K562 (cell line): ENCODE data around the gene ZNF628. TPM values are rescaled to one million over a fixed set of nuclear protein-coding genes. Genes with fewer than 3 reads are reported as not detected.

Experiments used
- C11orf30 ChIP-seq: fragments of 450-650 bp; IDR thresholded peaks from 2 replicates; pipeline ENCODE4 v1.6.1; 2016; ENCODE audit warnings: low read depth, mild to moderate bottlenecking
- CUX1 ChIP-seq: fragments of 200-800 bp; sonication (Bioruptor generic); IDR thresholded peaks from 2 replicates; pipeline ENCODE4 v1.6.1; 2016; ENCODE audit warnings: missing genetic modification characterization, missing compliant biosample characterization
- GATAD2A ChIP-seq: fragments of 450-650 bp; IDR thresholded peaks from 2 replicates; pipeline ENCODE4 v1.6.1; 2017
- NRF1 ChIP-seq, 2 experiments: fragments of 450-650 bp; IDR thresholded peaks in 1 of 2; conservative IDR thresholded peaks in 1 of 2; 2 replicates each; pipeline ENCODE4 v1.6.1; 2014; ENCODE audit warnings: mild to moderate bottlenecking in 2 of 2
- ZBTB11 ChIP-seq, 3 experiments: fragments of 200-800 bp in 1 of 3; fragments of 250-450 bp in 1 of 3; fragments of 450-650 bp in 1 of 3; sonication (Bioruptor Pico) in 1 of 3; sonication (Bioruptor generic) in 1 of 3; formaldehyde crosslinking in 1 of 3; IDR thresholded peaks; 2 replicates each; pipeline versions ENCODE4 v1.6.1 to v1.8.0; 2016 to 2022; ENCODE audit warnings: mild to moderate bottlenecking in 2 of 3, missing genetic modification characterization in 2 of 3, missing compliant biosample characterization in 1 of 3, moderate library complexity in 1 of 3
- ZBTB7A ChIP-seq: IDR thresholded peaks from 2 replicates; pipeline ENCODE4 v1.6.1; 2011; ENCODE audit warnings: low read depth, mild to moderate bottlenecking, low read length, moderate library complexity, borderline replicate concordance; ENCODE audit not compliant: control insufficient read depth
- ZKSCAN8 ChIP-seq: fragments of 200-800 bp; sonication (Bioruptor generic); IDR thresholded peaks from 2 replicates; pipeline ENCODE4 v1.6.1; 2016; ENCODE audit warnings: missing genetic modification characterization, missing compliant biosample characterization
- ZNF407 ChIP-seq: fragments of 450-650 bp; IDR thresholded peaks from 2 replicates; pipeline ENCODE4 v1.6.1; 2016; ENCODE audit warnings: low read depth
- polyA plus RNA-seq, 8 experiments: library from polyadenylated mRNA; depleted of rRNA in 4 of 8; stranded (reverse) in 5 of 8; unstranded in 3 of 8; fragments of >200 nt; fragmentation: Nextera tagmentation in 2 of 8; fragmentation: Illumina TruSeq in 1 of 8; extraction: Ambion mirVana in 2 of 8; extraction: Trizol in 1 of 8; gene quantifications; 2 replicates each; pipeline versions ENCODE4 v1.2.1 to v1.2.3, GENCODE V29; 2011 to 2014; ENCODE audit warnings: inconsistent platforms in 1 of 8, missing spikeins in 1 of 8
- total RNA-seq, 7 experiments: library from RNA; depleted of rRNA in 6 of 7; stranded (reverse); fragments of >200 nt in 6 of 7; fragmentation: Illumina TruSeq in 2 of 7; extraction: Trizol in 2 of 7; gene quantifications; 2 replicates each; pipeline versions ENCODE4 v1.2.1 to v1.2.3, GENCODE V29; 2011 to 2021; ENCODE audit warnings: low replicate concordance in 1 of 7

The ZNF628 gene
- total and polyA plus RNA-seq, 9 of the 15 experiments (the other 6 are each of a cell fraction or from before 2014, with no cell fraction given), result 0.13 to 13.6 (median 2.2) TPM; not detected in 3

- TF ChIP-seq ZNF407 (0 out of 2 replicates have a peak, but pooled peaks have one; percentile 21), ZKSCAN8 (no peak; the same call in 1 of the 2 replicates), ZBTB7A (peak; percentile 82), CUX1 (CRISPR knock-in tag) (0 out of 2 replicates have a peak, but pooled peaks have one; percentile 36), GATAD2A (peak; percentile 88), C11orf30 (peak; percentile 52), NRF1 (conservative IDR thresholded peaks at IDR 0.05 in 1 of 2, IDR thresholded peaks at IDR 0.05 in 1 of 2) (peak; percentile 19 to 35; a peak in 2 of 4 replicates), ZBTB11 (CRISPR knock-in tag; IDR thresholded peaks at IDR 0.05) (peak in 1 of 3 experiments; percentile 72; a peak in 2 of 6 replicates)
Measured at GRCh38 chr19:55467236-55468053, 9.0 kb upstream of the ZNF628 start (continued).
